ENCODE data around the gene GRAMD2B.
A peak's percentile ranks its signal among the peaks of the same experiment; 100 is the strongest.
"Not testable (repeated sequence)": the region's sequence is repeated elsewhere in the genome, so short reads cannot be mapped to it uniquely, and the experiment has no call there.

The GRAMD2B gene

DNA sequence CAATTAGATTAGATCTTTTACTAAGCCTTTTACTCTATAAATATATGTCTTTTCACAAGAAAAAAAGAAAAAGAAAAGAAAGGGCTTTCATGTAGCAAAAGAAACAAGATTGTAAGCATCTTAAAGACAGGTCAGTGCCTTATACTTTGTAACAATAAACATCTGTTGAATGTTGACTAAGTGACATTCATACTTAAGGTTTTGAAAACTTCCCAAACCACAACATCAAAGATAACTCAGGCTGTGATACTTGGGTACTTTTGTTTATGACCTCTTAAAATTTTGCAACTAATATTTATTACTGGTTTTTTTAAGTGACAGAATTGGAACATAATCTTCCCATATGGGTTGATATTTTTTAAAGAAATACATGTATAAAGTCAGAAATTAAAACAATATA is 7.4 kb downstream of the GRAMD2B start:
- no peak overlapping the region for H3K4me3 ChIP-seq (ENCODE audit: low read length)
- DNase-seq (ENCODE audit: low read depth), result peak; percentile 61
- TF ChIP-seq CTCF (conservative IDR thresholded peaks at IDR 0.05; ENCODE audit: low read length), result no peak

DNA sequence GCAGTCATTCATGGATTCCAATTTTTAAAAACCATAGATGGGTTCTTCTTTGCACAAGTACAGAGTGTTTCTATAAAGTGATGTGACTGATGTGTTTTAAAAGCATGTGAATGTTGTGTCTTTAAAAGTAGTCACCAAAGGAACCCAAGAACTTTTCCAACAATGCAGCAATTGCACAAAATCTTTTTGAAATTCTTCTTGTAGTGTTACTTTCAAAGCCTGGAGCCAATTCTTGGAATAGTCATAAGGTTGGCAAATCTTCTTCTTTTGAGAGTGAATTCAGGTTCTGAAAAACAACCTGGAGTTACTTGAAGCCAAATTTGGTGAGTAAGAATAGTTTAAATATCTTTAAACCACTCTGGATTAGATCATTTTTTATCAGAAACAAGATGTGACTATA is 10.5 kb downstream of the GRAMD2B start:
- peak; percentile 89 for DNase-seq (ENCODE audit: low read depth)
- no peak overlapping the region for H3K4me3 ChIP-seq (ENCODE audit: low read length)
- TF ChIP-seq CTCF (conservative IDR thresholded peaks at IDR 0.05; ENCODE audit: low read length), result no peak

GRCh38 chr5:126435261-126435660 is 12.1 kb downstream of the GRAMD2B start:
- no peak overlapping the region for H3K4me3 ChIP-seq (ENCODE audit: low read length)
- TF ChIP-seq CTCF (conservative IDR thresholded peaks at IDR 0.05; ENCODE audit: low read length), result no peak
- DNase-seq (ENCODE audit: low read depth), result no peak

GRCh38 chr5:126435714-126436113 is 12.5 kb downstream of the GRAMD2B start:
- TF ChIP-seq CTCF (conservative IDR thresholded peaks at IDR 0.05; ENCODE audit: low read length), result no peak
- no peak overlapping the region for H3K4me3 ChIP-seq (ENCODE audit: low read length)
- no peak for DNase-seq (ENCODE audit: low read depth)

DNA sequence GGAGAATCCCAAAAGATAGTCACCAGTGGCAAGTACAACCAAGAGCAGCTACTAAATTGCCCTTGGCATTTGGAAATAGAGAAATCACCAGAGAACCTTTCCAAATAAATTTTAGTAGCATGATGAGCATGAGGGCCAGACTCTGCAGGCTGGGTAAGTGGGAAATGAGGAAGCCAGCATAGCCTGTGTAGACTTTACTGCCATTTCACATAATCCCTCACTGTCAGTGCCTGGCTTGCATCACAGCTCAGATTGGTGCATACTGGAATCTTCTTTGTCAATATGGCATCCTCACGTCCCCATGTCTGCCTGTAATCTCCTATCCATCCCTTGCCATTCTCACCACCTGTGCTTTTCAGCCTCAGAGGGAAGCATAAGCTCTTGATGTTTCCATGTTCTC is 14.5 kb downstream of the GRAMD2B start:
- no peak for TF ChIP-seq CTCF (conservative IDR thresholded peaks at IDR 0.05; ENCODE audit: low read length)
- H3K4me3 ChIP-seq (ENCODE audit: low read length), result no peak overlapping the region
- no peak for DNase-seq (ENCODE audit: low read depth)

GRCh38 chr5:126438267-126438666 is 15.1 kb downstream of the GRAMD2B start:
- TF ChIP-seq CTCF (conservative IDR thresholded peaks at IDR 0.05; ENCODE audit: low read length), result no peak
- DNase-seq (ENCODE audit: low read depth), result no peak
- no peak overlapping the region for H3K4me3 ChIP-seq (ENCODE audit: low read length)

- no peak for TF ChIP-seq CTCF (conservative IDR thresholded peaks at IDR 0.05; ENCODE audit: low read length)
- no peak overlapping the region for H3K4me3 ChIP-seq (ENCODE audit: low read length)
- DNase-seq (ENCODE audit: low read depth), result peak; percentile 68
These were observed 15.7 kb downstream of the GRAMD2B start for GRCh38 chr5:126438868-126439267.

GRCh38 chr5:126439724-126440123 is 16.5 kb downstream of the GRAMD2B start:
- not testable (repeated sequence) for H3K4me3 ChIP-seq (ENCODE audit: low read length); DNase-seq (ENCODE audit: low read depth)
